Natural killer cell (primary cell): ENCODE measurements around the gene SEMA6A. TPM values are rescaled to one million over a fixed set of nuclear protein-coding genes. Genes with fewer than 3 reads are reported as not detected.

Experiments used
- ATAC-seq, 3 donors: fragments of 150-1000 bp in 2 of 3; fragments of 200-7000 bp in 1 of 3; cut with Tn5 transposase; 1 replicate in 1 of 3; 2 replicates in 2 of 3; pipeline ENCODE4 v1.10.0; 2021; ENCODE audit warnings: mild to moderate bottlenecking in 2 of 3, moderate library complexity in 2 of 3
- DNase-seq, 2 donors: peaks; one replicate each; pipeline versions ENCODE4 v3.0.0 to v3.0.0-alpha.2; 2013 to 2021; ENCODE audit warnings: mixed read lengths in 1 of 2
- H3K27ac ChIP-seq: one replicate; pipeline ENCODE4 v1.5.1; 2013; ENCODE audit warnings: mild to moderate bottlenecking, low read length
- H3K27me3 ChIP-seq: one replicate; pipeline ENCODE4 v1.6.1; 2013; ENCODE audit warnings: low read length; ENCODE audit not compliant: control insufficient read depth, insufficient read depth
- H3K36me3 ChIP-seq: one replicate; pipeline ENCODE4 v1.6.1; 2013; ENCODE audit warnings: low read length; ENCODE audit not compliant: control insufficient read depth, insufficient read depth
- H3K4me1 ChIP-seq: one replicate; pipeline ENCODE4 v1.6.1; 2013; ENCODE audit warnings: low read length; ENCODE audit not compliant: control insufficient read depth, insufficient read depth
- H3K4me3 ChIP-seq: one replicate; pipeline ENCODE4 v1.5.1; 2013; ENCODE audit warnings: low read length
- H3K9me3 ChIP-seq: one replicate; pipeline ENCODE4 v1.6.1; 2013; ENCODE audit warnings: low read length; ENCODE audit not compliant: control insufficient read depth, insufficient read depth
- H3K27ac Mint-ChIP-seq, 2 donors: one replicate each; pipeline ENCODE4 v1.8.0; 2022; ENCODE audit warnings: mild to moderate bottlenecking in 2 of 2, mixed read lengths in 2 of 2, moderate library complexity in 1 of 2
- H3K27me3 Mint-ChIP-seq, 2 donors: one replicate each; pipeline ENCODE4 v1.8.0; 2022; ENCODE audit warnings: low read depth in 2 of 2, mixed read lengths in 2 of 2
- H3K36me3 Mint-ChIP-seq: one replicate; pipeline ENCODE4 v1.8.0; 2022; ENCODE audit warnings: mixed read lengths
- H3K4me1 Mint-ChIP-seq, 2 donors: one replicate each; pipeline ENCODE4 v1.8.0; 2022; ENCODE audit warnings: mixed read lengths in 2 of 2
- H3K4me3 Mint-ChIP-seq: one replicate; pipeline ENCODE4 v1.8.0; 2022; ENCODE audit warnings: mild to moderate bottlenecking, moderate library complexity, mixed read lengths
- H3K9me3 Mint-ChIP-seq, 2 donors: one replicate each; pipeline ENCODE4 v1.8.0; 2022; ENCODE audit warnings: mixed read lengths in 2 of 2
- WGBS: methylation state at CpG from one replicate; pipeline ENCODE4 v1.1.7; 2013; ENCODE audit warnings: missing lambda C conversion rate; ENCODE audit not compliant: insufficient coverage; 5-methylcytosine and 5-hydroxymethylcytosine counted together
- intact Hi-C: fragments of 100-400 bp; cut with micrococcal nuclease; formaldehyde crosslinking; loops from one replicate; pipeline ENCODE4 v1.14.2; 2022
- total RNA-seq, 4 donors: library from RNA; stranded (reverse); fragments of 120-200 nt in 1 of 4; gene quantifications; one replicate each; pipeline versions ENCODE4 v1.2.3 to v1.2.4, GENCODE V29; 2013 to 2022
- TF ChIP-seq, protein P1 (sequence below): fragments of 200-600 bp; IDR thresholded peaks from one replicate; pipeline ENCODE4 v1.8.0; 2022; ENCODE audit warnings: antibody characterized with exemption

The SEMA6A gene
- total RNA-seq, 3 donors from 2014 or later (not counting 1 experiment from before 2014, with no cell fraction given): not detected

DNA sequence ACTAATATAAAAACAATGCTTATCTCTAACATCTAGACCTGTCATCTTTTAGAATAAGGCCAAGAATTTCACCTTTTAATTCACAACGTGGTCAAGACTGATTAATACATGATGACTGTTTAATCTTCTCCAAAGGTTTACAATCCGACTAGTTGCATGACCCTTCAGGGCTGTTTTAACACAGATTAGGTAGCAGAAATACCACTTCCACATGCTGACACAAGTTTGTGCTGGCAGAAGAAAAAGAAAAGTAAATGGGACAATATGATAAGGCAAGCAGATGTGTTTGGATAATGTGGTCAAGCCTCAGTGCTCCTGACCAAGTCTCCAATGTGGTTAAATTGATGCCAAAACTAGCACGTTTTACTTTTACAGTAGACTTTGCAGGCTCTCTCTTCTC, 31.1 kb downstream of the SEMA6A start:
- Mint-ChIP-seq H3K4me3 (no peak overlapping the region), H3K27me3 (peaks cover 0 to 3% of the 10 kb centered on the region in 2 donors), H3K4me1 (no peaks in the 10 kb centered on the region), H3K36me3 (no peaks in the 10 kb centered on the region), H3K9me3 (peaks cover 4 to 6% of the 10 kb centered on the region in 2 donors), H3K27ac (no peak overlapping the region)
- Histone ChIP-seq H3K9me3 (peaks cover 14% of the 10 kb centered on the region), H3K27ac (no peak overlapping the region), H3K4me1 (no peaks in the 10 kb centered on the region), H3K27me3 (peaks cover 4% of the 10 kb centered on the region), H3K36me3 (no peaks in the 10 kb centered on the region), H3K4me3 (no peak overlapping the region)
- TF ChIP-seq, protein P1, sequence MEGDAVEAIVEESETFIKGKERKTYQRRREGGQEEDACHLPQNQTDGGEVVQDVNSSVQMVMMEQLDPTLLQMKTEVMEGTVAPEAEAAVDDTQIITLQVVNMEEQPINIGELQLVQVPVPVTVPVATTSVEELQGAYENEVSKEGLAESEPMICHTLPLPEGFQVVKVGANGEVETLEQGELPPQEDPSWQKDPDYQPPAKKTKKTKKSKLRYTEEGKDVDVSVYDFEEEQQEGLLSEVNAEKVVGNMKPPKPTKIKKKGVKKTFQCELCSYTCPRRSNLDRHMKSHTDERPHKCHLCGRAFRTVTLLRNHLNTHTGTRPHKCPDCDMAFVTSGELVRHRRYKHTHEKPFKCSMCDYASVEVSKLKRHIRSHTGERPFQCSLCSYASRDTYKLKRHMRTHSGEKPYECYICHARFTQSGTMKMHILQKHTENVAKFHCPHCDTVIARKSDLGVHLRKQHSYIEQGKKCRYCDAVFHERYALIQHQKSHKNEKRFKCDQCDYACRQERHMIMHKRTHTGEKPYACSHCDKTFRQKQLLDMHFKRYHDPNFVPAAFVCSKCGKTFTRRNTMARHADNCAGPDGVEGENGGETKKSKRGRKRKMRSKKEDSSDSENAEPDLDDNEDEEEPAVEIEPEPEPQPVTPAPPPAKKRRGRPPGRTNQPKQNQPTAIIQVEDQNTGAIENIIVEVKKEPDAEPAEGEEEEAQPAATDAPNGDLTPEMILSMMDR: no peak
- WGBS: 57% methylated on average over 3 of the region's 3 CpGs
- intact Hi-C loops: no loop called here
- DNase-seq (no peak), ATAC-seq (no peak)

DNA sequence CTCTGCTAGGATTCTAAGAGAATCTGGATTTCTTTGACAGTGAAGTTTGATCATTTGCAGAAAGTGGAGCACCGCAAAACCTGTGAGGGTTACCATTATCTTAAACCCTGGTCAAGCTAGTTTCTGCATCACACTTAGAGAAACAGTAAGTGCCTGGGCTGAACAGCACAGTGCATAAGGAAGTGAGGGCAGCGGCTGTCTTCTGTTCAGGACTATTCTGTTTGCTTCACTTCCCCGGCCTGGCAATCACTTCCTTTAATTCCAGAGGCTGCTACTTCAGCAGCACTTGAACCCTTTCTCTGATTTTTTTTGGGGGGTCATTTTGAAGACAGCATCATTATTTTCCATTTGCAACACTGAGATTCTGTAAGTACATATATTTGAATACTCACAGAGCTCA, 32.0 kb downstream of the SEMA6A start:
- DNase-seq (no peak), ATAC-seq (no peak)
- Mint-ChIP-seq H3K4me3 (no peak overlapping the region), H3K27me3 (peaks cover 0 to 3% of the 10 kb centered on the region in 2 donors), H3K9me3 (peaks cover 4 to 6% of the 10 kb centered on the region in 2 donors), H3K27ac (no peak overlapping the region), H3K4me1 (no peaks in the 10 kb centered on the region), H3K36me3 (no peaks in the 10 kb centered on the region)
- peaks cover 4% of the 10 kb centered on the region for H3K27me3 ChIP-seq
- WGBS: 78% methylated on average over 3 of the region's 3 CpGs
- H3K4me3 ChIP-seq: no peak overlapping the region
- intact Hi-C loops: no loop called here
- no peak overlapping the region for H3K27ac ChIP-seq
- peaks cover 14% of the 10 kb centered on the region for H3K9me3 ChIP-seq
- no peaks in the 10 kb centered on the region for H3K4me1 ChIP-seq
- TF ChIP-seq, protein P1: no peak
- no peaks in the 10 kb centered on the region for H3K36me3 ChIP-seq

DNA sequence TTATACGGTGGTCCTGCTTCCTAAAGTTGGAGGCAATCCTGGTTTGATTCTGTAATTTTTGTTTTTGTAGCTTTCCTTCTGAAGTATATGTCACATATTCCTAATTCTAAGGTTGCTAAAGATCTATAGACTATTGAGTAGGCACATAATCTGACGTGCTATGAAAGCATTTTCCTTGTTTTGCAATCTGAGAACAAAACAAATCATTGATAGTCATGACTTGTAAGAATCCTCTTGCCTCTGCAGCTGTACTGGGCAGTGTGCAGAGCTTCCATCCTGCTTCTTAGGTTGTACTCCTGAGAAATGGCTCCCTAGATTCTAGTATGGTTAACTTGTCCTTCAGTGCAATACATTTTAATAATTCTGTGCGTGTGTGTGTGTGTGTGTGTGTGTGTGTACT, 35.4 kb downstream of the SEMA6A start:
- Mint-ChIP-seq H3K27me3 (no peaks in the 10 kb centered on the region), H3K36me3 (no peaks in the 10 kb centered on the region), H3K27ac (no peak overlapping the region), H3K4me3 (no peak overlapping the region), H3K4me1 (no peaks in the 10 kb centered on the region), H3K9me3 (peaks cover 0 to 2% of the 10 kb centered on the region in 2 donors)
- TF ChIP-seq, protein P1: no peak
- Histone ChIP-seq H3K9me3 (no peaks in the 10 kb centered on the region), H3K36me3 (no peaks in the 10 kb centered on the region), H3K27ac (no peak overlapping the region), H3K27me3 (peaks cover 4% of the 10 kb centered on the region), H3K4me1 (no peaks in the 10 kb centered on the region), H3K4me3 (no peak overlapping the region)
- DNase-seq (no peak), ATAC-seq (no peak)
- WGBS: 78% methylated on average over 1 of the region's 3 CpGs
- intact Hi-C loops: no loop called here

DNA sequence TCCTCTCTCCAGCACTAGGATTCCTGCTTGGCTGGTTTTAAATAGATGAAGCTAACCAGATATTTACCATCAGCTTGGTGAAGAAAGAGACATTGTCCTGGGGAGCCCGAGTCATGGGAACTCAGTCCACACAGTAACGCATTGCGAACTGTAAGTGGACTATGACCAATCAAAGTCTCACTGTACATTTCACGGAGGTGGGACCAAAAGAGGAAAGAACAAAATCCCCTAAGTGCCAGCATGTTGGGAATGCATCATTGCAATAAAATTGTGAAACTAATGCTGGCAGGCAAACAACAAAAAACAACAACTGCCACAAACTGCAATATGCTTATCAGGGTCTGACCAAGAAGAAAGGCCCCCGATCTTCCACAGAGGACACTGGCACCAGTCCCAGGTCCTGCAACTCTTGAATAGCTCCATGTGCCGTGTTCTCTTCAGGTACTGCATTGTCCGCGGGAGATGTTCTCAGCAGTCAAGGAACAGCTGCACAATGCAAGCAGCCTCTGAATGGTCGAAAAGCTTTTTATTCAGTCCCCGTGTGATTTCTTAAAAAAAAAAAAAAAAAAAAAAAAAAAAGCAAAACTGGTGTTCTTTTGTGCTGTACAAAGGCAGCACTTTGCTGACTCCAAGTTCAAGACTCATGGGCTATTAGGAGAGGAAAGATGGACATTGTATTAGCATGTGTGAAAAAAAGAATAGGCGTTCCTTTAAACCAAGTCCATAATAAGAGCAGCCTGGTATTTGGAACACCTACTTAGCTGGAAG, 38.1 kb downstream of the SEMA6A start:
- intact Hi-C loops: no loop called here
- Mint-ChIP-seq H3K4me3 (no peak overlapping the region), H3K4me1 (no peaks in the 10 kb centered on the region), H3K27ac (no peak overlapping the region), H3K9me3 (no peaks in the 10 kb centered on the region), H3K36me3 (no peaks in the 10 kb centered on the region), H3K27me3 (no peaks in the 10 kb centered on the region)
- ATAC-seq (no peak), DNase-seq (no peak)
- Histone ChIP-seq H3K36me3 (no peaks in the 10 kb centered on the region), H3K27me3 (no peaks in the 10 kb centered on the region), H3K4me1 (no peaks in the 10 kb centered on the region), H3K4me3 (no peak overlapping the region), H3K9me3 (no peaks in the 10 kb centered on the region), H3K27ac (no peak overlapping the region)
- TF ChIP-seq, protein P1: no peak
- 93% methylated on average over 11 of the region's 11 CpGs for WGBS
